ENCODE data around the gene ZMYM4. TPM values are rescaled to one million over a fixed set of nuclear protein-coding genes. Genes with fewer than 3 reads are reported as not detected.

The ZMYM4 gene
- total RNA-seq, 4 donors from 2014 or later = 16.3 to 80.0 (median 22.4) TPM

- no peaks in the 10 kb centered on the region for H3K36me3 ChIP-seq
- H3K4me1 ChIP-seq = peaks cover 0 to 16% (median 0%) of the 10 kb centered on the region in 4 donors
- DNase-seq = no peak
- no peak overlapping the region for H3K27ac ChIP-seq
- TF ChIP-seq POLR2A (IDR thresholded peaks at IDR 0.05) (no peak), CTCF (IDR thresholded peaks at IDR 0.05) (no peak)
- no peaks in the 10 kb centered on the region for H3K27me3 ChIP-seq
- no peaks in the 10 kb centered on the region for H3K9me3 ChIP-seq
- H3K4me3 ChIP-seq = no peak overlapping the region
Measured at GRCh38 chr1:35266306-35266705, 2.2 kb upstream of the ZMYM4 start.

GRCh38 chr1:35269201-35269988 lies 886 bp downstream of the ZMYM4 start:
- peak overlapping the region; percentile 89 to 92 (median 92) for H3K27ac ChIP-seq
- DNase-seq = no peak
- no peaks in the 10 kb centered on the region for H3K36me3 ChIP-seq
- H3K27me3 ChIP-seq = no peaks in the 10 kb centered on the region
- no peak for TF ChIP-seq POLR2A (IDR thresholded peaks at IDR 0.05)
- no peak for TF ChIP-seq CTCF (IDR thresholded peaks at IDR 0.05)
- H3K4me3 ChIP-seq = peak overlapping the region; percentile 96 to 98 (median 96)
- H3K9me3 ChIP-seq = no peaks in the 10 kb centered on the region
- peaks cover 0 to 16% (median 0%) of the 10 kb centered on the region in 4 donors for H3K4me1 ChIP-seq

GRCh38 chr1:35269989-35270289 lies 1.4 kb downstream of the ZMYM4 start:
- peaks cover 0 to 13% (median 0%) of the 10 kb centered on the region in 4 donors for H3K4me1 ChIP-seq
- TF ChIP-seq CTCF (IDR thresholded peaks at IDR 0.05) (no peak), POLR2A (IDR thresholded peaks at IDR 0.05) (no peak)
- no peak overlapping the region for H3K27ac ChIP-seq
- H3K4me3 ChIP-seq = peak overlapping the region in 1 of 4 donors; percentile 98
- H3K27me3 ChIP-seq = no peaks in the 10 kb centered on the region
- H3K36me3 ChIP-seq = no peaks in the 10 kb centered on the region
- no peak for DNase-seq
- H3K9me3 ChIP-seq = no peaks in the 10 kb centered on the region

- no peak for DNase-seq
- Histone ChIP-seq H3K4me3 (no peak overlapping the region), H3K9me3 (no peaks in the 10 kb centered on the region), H3K36me3 (no peaks in the 10 kb centered on the region), H3K27me3 (no peaks in the 10 kb centered on the region), H3K27ac (no peak overlapping the region), H3K4me1 (peaks cover 0 to 8% (median 0%) of the 10 kb centered on the region in 4 donors)
- no peak for TF ChIP-seq CTCF (IDR thresholded peaks at IDR 0.05)
- TF ChIP-seq POLR2A (IDR thresholded peaks at IDR 0.05) = no peak
Measured at GRCh38 chr1:35270836-35271235, 2.3 kb downstream of the ZMYM4 start.

- DNase-seq = no peak
- Histone ChIP-seq H3K36me3 (no peaks in the 10 kb centered on the region), H3K9me3 (no peaks in the 10 kb centered on the region), H3K27ac (no peak overlapping the region), H3K4me3 (no peak overlapping the region), H3K27me3 (no peaks in the 10 kb centered on the region), H3K4me1 (peaks cover 0 to 8% (median 0%) of the 10 kb centered on the region in 4 donors)
- TF ChIP-seq CTCF (IDR thresholded peaks at IDR 0.05) = no peak
- no peak for TF ChIP-seq POLR2A (IDR thresholded peaks at IDR 0.05)
Measured at GRCh38 chr1:35274197-35274596, 5.7 kb downstream of the ZMYM4 start.

All from Peyer's patch (tissue), 4 donors.